ENCODE data around the gene OGFOD1.

GRCh38 chr16:56525236-56525635 lies 73.9 kb downstream of the OGFOD1 start:
- TF ChIP-seq GLIS3 (CRISPR knock-in tag; IDR thresholded peaks at IDR 0.05): no peak
- TF ChIP-seq PATZ1 (CRISPR knock-in tag; IDR thresholded peaks at IDR 0.05; ENCODE audit: borderline replicate concordance): no peak
